Sigmoid colon (tissue), 4 donors: Measurements from ENCODE around the gene HOXA6.

Experiments
- CTCF ChIP-seq, 4 experiments: fragments of 450-650 bp in 3 of 4; fragments of 200-600 bp in 1 of 4; IDR thresholded peaks; one replicate each; pipeline ENCODE4 v1.5.1; 2016 to 2019; ENCODE audit warnings: antibody characterized with exemption in 4 of 4, mild to moderate bottlenecking in 3 of 4, moderate library complexity in 2 of 4
- EP300 ChIP-seq, 4 donors: sonication (generic); formaldehyde crosslinking; IDR thresholded peaks; one replicate each; pipeline ENCODE4 v1.6.1; 2017; ENCODE audit warnings: antibody characterized with exemption in 4 of 4
- POLR2A ChIP-seq, 2 donors: fragments of 450-650 bp; IDR thresholded peaks; one replicate each; pipeline ENCODE4 v1.6.1; 2016; ENCODE audit warnings: antibody characterized with exemption in 2 of 2, mild to moderate bottlenecking in 2 of 2, moderate library complexity in 2 of 2
- POLR2AphosphoS5 ChIP-seq, 4 donors: sonication (generic); formaldehyde crosslinking; IDR thresholded peaks; one replicate each; pipeline ENCODE4 v1.6.1; 2017; ENCODE audit warnings: antibody characterized with exemption in 4 of 4

GRCh38 chr7:27097686-27098577, 49.6 kb downstream of the HOXA6 start:
- TF ChIP-seq POLR2A (IDR thresholded peaks at IDR 0.05), result no peak
- no peak for TF ChIP-seq CTCF (IDR thresholded peaks at IDR 0.05)
- no peak for TF ChIP-seq EP300 (IDR thresholded peaks at IDR 0.05)
- TF ChIP-seq POLR2AphosphoS5 (IDR thresholded peaks at IDR 0.05), result no peak
